ENCODE results near the gene SORL1. TPM values are rescaled to one million over a fixed set of nuclear protein-coding genes. Genes with fewer than 3 reads are reported as not detected.

The SORL1 gene
- polyA plus RNA-seq, 3 donors: 52.5 to 61.9 (median 59.4) TPM

DNA sequence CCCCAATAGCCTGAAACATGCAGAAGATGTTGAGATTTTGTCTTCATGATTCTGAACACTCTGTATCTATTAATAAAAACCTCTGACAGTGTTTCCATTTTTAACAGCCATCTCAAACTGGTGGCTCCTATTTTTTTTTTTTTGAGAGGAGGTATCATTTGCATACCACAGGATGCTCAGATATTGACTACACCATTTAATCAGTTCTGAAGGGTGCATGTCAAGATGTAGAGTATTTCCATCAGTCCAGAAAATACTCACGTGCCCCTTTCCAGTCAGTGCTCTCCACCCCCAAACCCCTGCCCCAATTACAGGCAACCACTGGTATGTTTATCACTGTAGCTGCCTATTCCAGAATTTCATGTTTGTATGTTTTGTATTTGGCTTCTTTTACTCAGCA, 85.9 kb downstream of the SORL1 start:
- no peaks in the 10 kb centered on the region for H3K4me1 Mint-ChIP-seq
- H3K27me3 Mint-ChIP-seq (ENCODE audit: low read depth in 3 of 3): no peaks in the 10 kb centered on the region
- no peaks in the 10 kb centered on the region for H3K4me1 ChIP-seq (ENCODE audit: control insufficient read depth in 1 of 2, insufficient read depth in 2 of 2, low read length in 2 of 2)
- no peak overlapping the region for H3K27ac ChIP-seq (ENCODE audit: low read depth in 1 of 2, low read length in 2 of 2)
- no peak overlapping the region for H2AFZ ChIP-seq (ENCODE audit: insufficient read depth, low read depth, low read length, poor library complexity, severe bottlenecking)
- intact Hi-C loops (cut with micrococcal nuclease): no loop called here
- TF ChIP-seq CTCF (IDR thresholded peaks at IDR 0.05): no peak
- H3K9me3 Mint-ChIP-seq: no peaks in the 10 kb centered on the region
- H3K9me3 ChIP-seq (replicated peaks in 1 of 2; ENCODE audit: control insufficient read depth in 1 of 2, insufficient read depth in 1 of 2, low read length in 2 of 2): no peaks in the 10 kb centered on the region
- peaks cover 93% of the 10 kb centered on the region for H4K20me1 ChIP-seq (ENCODE audit: insufficient read depth, low read length)
- H3K27me3 ChIP-seq (ENCODE audit: control insufficient read depth in 2 of 2, insufficient read depth in 2 of 2, low read length in 2 of 2): no peaks in the 10 kb centered on the region
- H3K79me2 ChIP-seq (ENCODE audit: insufficient read depth, low read length): no peaks in the 10 kb centered on the region
- DNase-seq: no peak
- peak overlapping the region in 1 of 7 donors; percentile 62 for H3K27ac Mint-ChIP-seq
- H3K4me3 Mint-ChIP-seq: no peak overlapping the region
- no peak overlapping the region for H3K4me3 ChIP-seq (replicated peaks in 1 of 3; ENCODE audit: low read depth in 2 of 3, low read length in 3 of 3)
- WGBS (ENCODE audit: insufficient coverage): no CpG with 5 or more reads among the region's 1 CpG
- H3K36me3 ChIP-seq (replicated peaks in 1 of 2; ENCODE audit: control insufficient read depth in 1 of 2, insufficient read depth in 2 of 2, low read length in 2 of 2): peaks cover 79 to 97% of the 10 kb centered on the region in 2 donors
- no peak overlapping the region for H3K4me2 ChIP-seq (replicated peaks; ENCODE audit: extremely low read depth, low read length, poor library complexity, severe bottlenecking)
- no peak overlapping the region for H3K9ac ChIP-seq (ENCODE audit: insufficient read depth, low read length, poor library complexity, severe bottlenecking)
- peaks cover 80 to 94% of the 10 kb centered on the region in 2 donors for H3K36me3 Mint-ChIP-seq

GRCh38 chr11:121539000-121539399, 86.9 kb downstream of the SORL1 start:
- Mint-ChIP-seq H3K4me1 (peaks cover 2% of the 10 kb centered on the region), H3K36me3 (peaks cover 84 to 94% of the 10 kb centered on the region in 2 donors), H3K27ac (no peak overlapping the region), H3K9me3 (no peaks in the 10 kb centered on the region), H3K27me3 (ENCODE audit: low read depth in 3 of 3) (no peaks in the 10 kb centered on the region), H3K4me3 (no peak overlapping the region)
- H4K20me1 ChIP-seq (ENCODE audit: insufficient read depth, low read length): peaks cover 93% of the 10 kb centered on the region
- H3K9me3 ChIP-seq (replicated peaks in 1 of 2; ENCODE audit: control insufficient read depth in 1 of 2, insufficient read depth in 1 of 2, low read length in 2 of 2): no peaks in the 10 kb centered on the region
- no peaks in the 10 kb centered on the region for H3K27me3 ChIP-seq (ENCODE audit: control insufficient read depth in 2 of 2, insufficient read depth in 2 of 2, low read length in 2 of 2)
- H3K9ac ChIP-seq (ENCODE audit: insufficient read depth, low read length, poor library complexity, severe bottlenecking): no peak overlapping the region
- no peak for TF ChIP-seq CTCF (IDR thresholded peaks at IDR 0.05)
- no peaks in the 10 kb centered on the region for H3K4me1 ChIP-seq (ENCODE audit: control insufficient read depth in 1 of 2, insufficient read depth in 2 of 2, low read length in 2 of 2)
- intact Hi-C loops (cut with micrococcal nuclease): no loop called here
- H3K79me2 ChIP-seq (ENCODE audit: insufficient read depth, low read length): no peaks in the 10 kb centered on the region
- DNase-seq: no peak
- no peak overlapping the region for H3K4me3 ChIP-seq (replicated peaks in 1 of 3; ENCODE audit: low read depth in 2 of 3, low read length in 3 of 3)
- WGBS (ENCODE audit: insufficient coverage): 87% methylated on average over 3 of the region's 5 CpGs
- H2AFZ ChIP-seq (ENCODE audit: insufficient read depth, low read depth, low read length, poor library complexity, severe bottlenecking): no peak overlapping the region
- peaks cover 79 to 97% of the 10 kb centered on the region in 2 donors for H3K36me3 ChIP-seq (replicated peaks in 1 of 2; ENCODE audit: control insufficient read depth in 1 of 2, insufficient read depth in 2 of 2, low read length in 2 of 2)
- H3K27ac ChIP-seq (ENCODE audit: low read depth in 1 of 2, low read length in 2 of 2): no peak overlapping the region
- no peak overlapping the region for H3K4me2 ChIP-seq (replicated peaks; ENCODE audit: extremely low read depth, low read length, poor library complexity, severe bottlenecking)

All from CD14-positive monocyte (primary cell).